Activated naive CD8-positive, alpha-beta T cell treated with anti-CD3 and anti-CD28 coated beads, Interleukin-2, amount 10 ng/mL, durations not matched to agents 7 days and 5 days (primary cell): ENCODE results near the gene RAB7A. TPM values are rescaled to one million over a fixed set of nuclear protein-coding genes. Genes with fewer than 3 reads are reported as not detected.

Source experiments
- ATAC-seq: fragments of 150-1000 bp; cut with Tn5 transposase; one replicate; pipeline ENCODE4 v1.10.0; 2021; ENCODE audit warnings: low read depth, moderate library complexity
- POLR2A ChIA-PET: fragments of 350-600 bp; sonication (Branson Sonifier 250); formaldehyde crosslinking; loops from one replicate; lab custom pipeline; 2021; ENCODE audit warnings: antibody characterized with exemption; lab: Charles Lee
- DNase-seq: peaks from one replicate; pipeline ENCODE4 v3.0.0; 2021
- H3K27ac Mint-ChIP-seq: one replicate; pipeline ENCODE4 v1.8.0; 2022; ENCODE audit warnings: mild to moderate bottlenecking, mixed read lengths
- H3K27me3 Mint-ChIP-seq: one replicate; pipeline ENCODE4 v1.8.0; 2022; ENCODE audit warnings: mild to moderate bottlenecking, moderate library complexity, mixed read lengths
- H3K36me3 Mint-ChIP-seq: one replicate; pipeline ENCODE4 v1.8.0; 2021; ENCODE audit warnings: mild to moderate bottlenecking, mixed read lengths
- H3K4me1 Mint-ChIP-seq: one replicate; pipeline ENCODE4 v1.8.0; 2021; ENCODE audit warnings: mixed read lengths
- H3K4me3 Mint-ChIP-seq: one replicate; pipeline ENCODE4 v1.8.0; 2022; ENCODE audit warnings: mild to moderate bottlenecking, moderate library complexity, mixed read lengths
- H3K9me3 Mint-ChIP-seq: one replicate; pipeline ENCODE4 v1.8.0; 2021; ENCODE audit warnings: mixed read lengths
- total RNA-seq, 2 experiments: library from RNA; stranded (reverse); gene quantifications; one replicate each; pipeline ENCODE4 v1.2.3, GENCODE V29; 2021

Gene RAB7A
- total RNA-seq, 2 experiments from 2014 or later = 197 to 199 TPM

GRCh38 chr3:128849911-128850455 is 124.0 kb downstream of the RAB7A start:
- no peak overlapping the region for H3K4me3 Mint-ChIP-seq
- ATAC-seq = no peak
- no peak overlapping the region for H3K27ac Mint-ChIP-seq
- no peak for DNase-seq
- POLR2A ChIA-PET = no interaction called here
- no peaks in the 10 kb centered on the region for H3K27me3 Mint-ChIP-seq
- H3K36me3 Mint-ChIP-seq = peaks cover 3% of the 10 kb centered on the region
- H3K4me1 Mint-ChIP-seq = peaks cover 7% of the 10 kb centered on the region
- peaks cover 7% of the 10 kb centered on the region for H3K9me3 Mint-ChIP-seq

- POLR2A ChIA-PET = no interaction called here
- peaks cover 3% of the 10 kb centered on the region for H3K4me1 Mint-ChIP-seq
- peaks cover 3% of the 10 kb centered on the region for H3K36me3 Mint-ChIP-seq
- ATAC-seq (no peak), DNase-seq (no peak)
- H3K4me3 Mint-ChIP-seq = no peak overlapping the region
- no peaks in the 10 kb centered on the region for H3K27me3 Mint-ChIP-seq
- peaks cover 11% of the 10 kb centered on the region for H3K9me3 Mint-ChIP-seq
- H3K27ac Mint-ChIP-seq = no peak overlapping the region
Observed at GRCh38 chr3:128850544-128850943, 124.6 kb downstream of the RAB7A start.

- peaks cover 13% of the 10 kb centered on the region for H3K9me3 Mint-ChIP-seq
- H3K27me3 Mint-ChIP-seq = no peaks in the 10 kb centered on the region
- no peak for ATAC-seq
- H3K4me1 Mint-ChIP-seq = no peaks in the 10 kb centered on the region
- no peak overlapping the region for H3K4me3 Mint-ChIP-seq
- H3K27ac Mint-ChIP-seq = no peak overlapping the region
- no peak for DNase-seq
- peaks cover 3% of the 10 kb centered on the region for H3K36me3 Mint-ChIP-seq
- POLR2A ChIA-PET = no interaction called here
Observed at GRCh38 chr3:128851601-128852000, 125.6 kb downstream of the RAB7A start.

DNA sequence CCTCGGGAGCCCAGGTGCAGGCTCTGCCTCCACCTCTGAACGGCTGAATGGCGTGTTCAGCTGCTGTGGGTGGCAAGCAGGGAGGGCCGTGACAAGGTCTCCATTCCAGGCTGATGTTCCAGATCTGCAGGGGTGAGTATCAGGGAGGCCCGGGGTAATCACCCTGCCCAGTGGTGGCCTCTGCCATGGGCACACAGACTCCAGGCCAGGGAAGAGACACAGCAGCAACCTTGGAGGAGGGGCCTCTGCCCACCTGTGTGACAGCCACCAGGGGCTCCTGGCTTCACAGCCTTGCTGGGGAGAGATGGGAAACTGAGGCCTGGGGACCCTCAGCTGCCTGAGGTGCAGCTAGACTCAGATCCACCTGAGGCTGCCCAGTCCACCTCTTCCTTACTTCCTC is 127.8 kb downstream of the RAB7A start:
- Mint-ChIP-seq H3K4me3 (no peak overlapping the region), H3K4me1 (no peaks in the 10 kb centered on the region), H3K36me3 (peaks cover 5% of the 10 kb centered on the region), H3K27me3 (no peaks in the 10 kb centered on the region), H3K27ac (no peak overlapping the region), H3K9me3 (peaks cover 19% of the 10 kb centered on the region)
- no peak for ATAC-seq
- DNase-seq = no peak
- POLR2A ChIA-PET = no interaction called here

GRCh38 chr3:128854475-128854874 is 128.5 kb downstream of the RAB7A start:
- Mint-ChIP-seq H3K27me3 (no peaks in the 10 kb centered on the region), H3K4me3 (no peak overlapping the region), H3K36me3 (peaks cover 6% of the 10 kb centered on the region), H3K9me3 (peaks cover 26% of the 10 kb centered on the region), H3K27ac (no peak overlapping the region), H3K4me1 (no peaks in the 10 kb centered on the region)
- POLR2A ChIA-PET = no interaction called here
- no peak for DNase-seq
- no peak for ATAC-seq

- no peaks in the 10 kb centered on the region for H3K27me3 Mint-ChIP-seq
- H3K36me3 Mint-ChIP-seq = peaks cover 9% of the 10 kb centered on the region
- H3K4me3 Mint-ChIP-seq = no peak overlapping the region
- peaks cover 30% of the 10 kb centered on the region for H3K9me3 Mint-ChIP-seq
- H3K27ac Mint-ChIP-seq = no peak overlapping the region
- no peaks in the 10 kb centered on the region for H3K4me1 Mint-ChIP-seq
- DNase-seq (no peak), ATAC-seq (no peak)
- POLR2A ChIA-PET = interaction anchor here (0.6 kb wide), 1 partner anchor 198 kb away, joined by 3 read pairs; no protein-coding TSS in a partner anchor
Observed at GRCh38 chr3:128855569-128855968, 129.6 kb downstream of the RAB7A start.

- peaks cover 38% of the 10 kb centered on the region for H3K9me3 Mint-ChIP-seq
Observed at GRCh38 chr3:128858167-128858566, 132.2 kb downstream of the RAB7A start.

DNA sequence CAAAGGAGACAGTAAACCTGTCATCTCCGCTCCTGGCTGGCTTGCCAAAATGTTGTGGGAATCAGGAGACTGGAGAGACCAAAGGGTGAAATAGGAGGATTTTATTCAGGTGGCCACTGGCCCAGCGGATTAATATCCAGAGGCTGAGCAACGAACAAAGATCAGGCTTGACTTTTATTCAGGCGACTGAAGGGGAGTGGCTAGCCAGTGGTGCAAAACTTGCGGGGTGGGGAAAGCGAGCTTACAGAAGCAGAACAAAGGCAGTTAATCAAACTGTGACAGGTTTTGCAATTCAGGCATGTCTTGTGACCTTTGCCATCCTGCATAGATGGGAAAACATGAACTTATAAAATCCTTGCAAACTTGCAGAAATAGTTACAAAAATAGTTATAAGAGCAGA is 133.6 kb downstream of the RAB7A start:
- no peak for DNase-seq
- no peak overlapping the region for H3K4me3 Mint-ChIP-seq
- peaks cover 33% of the 10 kb centered on the region for H3K9me3 Mint-ChIP-seq
- peaks cover under 1% of the 10 kb centered on the region for H3K4me1 Mint-ChIP-seq
- ATAC-seq = no peak
- POLR2A ChIA-PET = interaction anchor here (0.6 kb wide), 1 partner anchor 174 kb away, joined by 3 read pairs; no protein-coding TSS in a partner anchor
- no peak overlapping the region for H3K27ac Mint-ChIP-seq
- no peaks in the 10 kb centered on the region for H3K27me3 Mint-ChIP-seq
- H3K36me3 Mint-ChIP-seq = peaks cover 19% of the 10 kb centered on the region

More at GRCh38 chr3:128858167-128858566, 132.2 kb downstream of the RAB7A start:
- no peak overlapping the region for H3K4me3 Mint-ChIP-seq
- H3K27ac Mint-ChIP-seq = no peak overlapping the region
- POLR2A ChIA-PET = no interaction called here
- DNase-seq (no peak), ATAC-seq (no peak)
- no peaks in the 10 kb centered on the region for H3K4me1 Mint-ChIP-seq
- no peaks in the 10 kb centered on the region for H3K27me3 Mint-ChIP-seq
- H3K36me3 Mint-ChIP-seq = peaks cover 21% of the 10 kb centered on the region

GRCh38 chr3:128861491-128861890 is 135.5 kb downstream of the RAB7A start:
- ATAC-seq = no peak
- Mint-ChIP-seq H3K27me3 (no peaks in the 10 kb centered on the region), H3K4me3 (no peak overlapping the region), H3K4me1 (peaks cover 2% of the 10 kb centered on the region), H3K27ac (no peak overlapping the region), H3K36me3 (peaks cover 18% of the 10 kb centered on the region), H3K9me3 (peaks cover 25% of the 10 kb centered on the region)
- no peak for DNase-seq
- POLR2A ChIA-PET = interaction anchor here (1.0 kb wide), 1 partner anchor 455 kb away, joined by 3 read pairs; a partner anchor contains a TSS

DNA sequence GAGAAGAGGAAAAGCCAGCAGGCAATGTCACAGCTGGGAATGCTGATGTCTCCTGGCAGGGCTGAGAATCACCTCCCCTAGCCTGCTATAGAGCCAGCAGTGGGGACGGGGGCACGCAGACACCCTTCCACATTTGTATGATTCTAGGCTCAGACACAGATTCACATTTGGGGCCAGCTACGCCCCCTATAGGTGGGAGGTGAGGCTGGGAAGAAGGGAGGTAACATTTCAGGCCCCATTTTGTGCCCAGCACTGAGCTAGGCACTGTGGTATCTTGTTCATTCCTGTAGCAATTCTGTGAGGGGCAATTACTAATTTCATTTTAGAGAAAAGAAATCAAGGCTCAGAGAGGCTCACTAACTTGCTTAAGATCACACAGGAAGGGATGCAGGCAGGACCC is 137.6 kb downstream of the RAB7A start:
- DNase-seq = no peak
- POLR2A ChIA-PET = interaction anchor here (1.3 kb wide), 1 partner anchor 15 kb away, joined by 3 read pairs; no protein-coding TSS in a partner anchor
- Mint-ChIP-seq H3K4me1 (peaks cover 2% of the 10 kb centered on the region), H3K9me3 (peaks cover 22% of the 10 kb centered on the region), H3K4me3 (no peak overlapping the region), H3K27me3 (no peaks in the 10 kb centered on the region), H3K36me3 (peaks cover 18% of the 10 kb centered on the region), H3K27ac (no peak overlapping the region)
- ATAC-seq = no peak

Other genes starting within 250 kb of the RAB7A start
- not detected for gene GATA2, start 233.0 kb upstream of the RAB7A start, total RNA-seq
- gene RPN1, start 75.4 kb upstream of the RAB7A start, total RNA-seq = 100 to 1,000 TPM; 117 to 118 TPM
- 10 to 100 TPM; 55.9 to 63.5 TPM for gene ACAD9, start 153.4 kb downstream of the RAB7A start, total RNA-seq